Memory B cell (primary cell): ENCODE results near the gene BTG2.

Source experiments
- ATAC-seq: fragments of 150-1000 bp; cut with Tn5 transposase; 2 replicates; pipeline ENCODE4 v1.10.0; 2021; ENCODE audit warnings: low read depth, mild to moderate bottlenecking, moderate library complexity
- DNase-seq, 2 donors: peaks; one replicate each; pipeline ENCODE4 v3.0.0; 2022; ENCODE audit warnings: low spot score in 2 of 2
- H3K27ac Mint-ChIP-seq: one replicate; pipeline ENCODE4 v1.8.0; 2022; ENCODE audit warnings: mild to moderate bottlenecking, moderate library complexity, mixed read lengths
- H3K27me3 Mint-ChIP-seq: one replicate; pipeline ENCODE4 v1.8.0; 2022; ENCODE audit warnings: mixed read lengths
- H3K36me3 Mint-ChIP-seq: one replicate; pipeline ENCODE4 v1.8.0; 2022; ENCODE audit warnings: mild to moderate bottlenecking, mixed read lengths
- H3K4me1 Mint-ChIP-seq: one replicate; pipeline ENCODE4 v1.8.0; 2022; ENCODE audit warnings: mixed read lengths
- H3K4me3 Mint-ChIP-seq: one replicate; pipeline ENCODE4 v1.8.0; 2022; ENCODE audit warnings: mild to moderate bottlenecking, moderate library complexity, mixed read lengths
- H3K9me3 Mint-ChIP-seq: one replicate; pipeline ENCODE4 v1.8.0; 2022; ENCODE audit warnings: mixed read lengths

The BTG2 gene

DNA sequence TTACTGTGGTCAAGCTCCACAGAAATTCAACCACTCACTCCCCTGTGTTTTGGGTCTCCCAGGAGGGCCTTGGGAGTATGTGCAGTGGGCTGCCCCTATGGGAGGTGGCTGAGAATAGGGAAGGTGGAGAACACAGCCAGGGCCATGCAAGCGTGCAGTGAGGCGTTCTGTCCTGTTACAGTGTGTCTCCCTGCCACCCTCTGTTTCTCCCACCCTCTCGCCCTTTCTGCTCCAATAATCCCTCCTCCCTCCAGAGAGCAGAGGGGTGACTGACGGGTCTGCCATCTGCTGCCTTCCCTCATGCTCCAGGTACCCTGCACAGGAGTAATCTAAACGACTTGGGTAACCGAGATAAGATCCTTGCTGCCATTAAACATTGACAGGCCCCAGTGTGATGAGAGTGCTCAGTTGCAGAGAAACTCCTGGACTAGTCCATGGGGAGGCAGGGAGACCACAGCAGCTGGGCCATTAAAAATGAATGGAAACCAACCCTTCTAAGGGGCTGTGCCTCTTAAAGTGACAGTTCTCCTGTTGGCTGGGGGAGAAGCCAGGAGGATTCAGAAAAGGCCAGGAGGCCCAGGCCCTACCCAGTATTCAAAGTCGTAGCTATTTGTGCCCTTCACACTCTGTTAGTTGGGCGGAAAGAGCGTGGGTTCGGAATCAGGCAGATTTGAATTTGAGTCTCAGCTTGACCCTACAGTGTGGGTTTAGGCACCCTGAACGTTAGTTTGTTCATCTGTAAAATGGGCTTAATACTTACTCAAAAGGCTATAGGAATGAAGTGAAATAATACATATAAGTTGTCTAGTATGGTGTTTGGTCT lies 22.4 kb upstream of the BTG2 start:
- Mint-ChIP-seq H3K27me3 (no peaks in the 10 kb centered on the region), H3K27ac (peak overlapping the region; percentile 89), H3K4me1 (peaks cover 60% of the 10 kb centered on the region), H3K36me3 (no peaks in the 10 kb centered on the region), H3K9me3 (no peaks in the 10 kb centered on the region), H3K4me3 (peak overlapping the region; percentile 62)
- ATAC-seq (no peak), DNase-seq (no peak)

DNA sequence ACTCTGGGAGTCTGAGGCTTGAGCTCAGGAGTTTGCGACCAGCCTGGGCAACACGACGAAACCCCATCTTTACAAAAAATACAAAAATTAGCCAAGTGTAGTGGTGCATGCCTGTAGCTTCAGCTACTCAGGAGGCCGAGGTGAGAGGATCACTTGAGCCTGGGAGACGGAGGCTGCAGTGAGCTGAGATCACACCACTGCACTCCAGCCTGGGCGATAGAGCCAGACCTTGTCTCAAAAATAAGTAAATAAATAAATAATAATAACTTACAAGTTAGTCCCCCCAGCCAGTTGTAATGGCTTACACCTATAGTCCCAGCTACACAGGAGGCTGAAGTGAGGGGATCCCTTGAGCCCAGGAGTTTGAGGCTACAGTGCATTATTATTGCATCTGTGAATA lies 21.7 kb upstream of the BTG2 start:
- DNase-seq (no peak), ATAC-seq (no peak)
- H3K4me1 Mint-ChIP-seq: peaks cover 60% of the 10 kb centered on the region
- H3K4me3 Mint-ChIP-seq: peak overlapping the region; percentile 18
- H3K27ac Mint-ChIP-seq: peak overlapping the region; percentile 89
- no peaks in the 10 kb centered on the region for H3K9me3 Mint-ChIP-seq
- H3K36me3 Mint-ChIP-seq: no peaks in the 10 kb centered on the region
- no peaks in the 10 kb centered on the region for H3K27me3 Mint-ChIP-seq

DNA sequence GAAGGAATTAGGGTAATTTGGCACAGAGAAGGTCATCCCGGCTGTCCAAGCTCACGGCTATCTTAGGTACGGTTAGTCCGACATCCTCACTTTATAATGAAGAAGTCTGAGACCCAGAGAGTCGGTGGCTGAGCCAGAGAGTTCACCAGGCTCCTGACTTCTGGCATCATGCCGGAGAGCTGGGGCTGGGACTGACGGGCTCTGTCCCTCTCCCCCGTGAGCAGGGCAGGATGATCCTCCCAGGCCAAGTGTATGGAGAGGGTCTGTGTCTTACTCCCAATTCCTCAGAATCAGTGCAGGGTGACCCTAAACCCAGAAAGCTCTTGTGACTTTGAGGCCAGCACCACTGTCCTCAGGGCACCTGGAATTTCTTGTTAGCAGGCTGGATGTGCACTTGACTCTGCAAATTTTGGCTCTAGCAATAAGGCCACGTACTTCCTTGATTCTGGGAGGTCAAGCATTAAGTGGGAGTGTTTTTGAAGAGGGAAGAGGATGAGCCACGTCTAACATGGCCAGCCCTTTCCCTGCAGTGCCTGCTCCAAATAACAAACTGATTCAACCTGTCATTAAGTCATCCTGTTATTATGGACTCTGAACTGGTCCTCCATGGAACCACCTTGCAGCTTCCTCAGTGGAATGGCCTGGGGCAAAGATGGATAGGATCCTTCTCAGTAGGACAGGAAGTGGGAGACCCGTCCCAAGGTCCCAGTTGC lies 20.8 kb upstream of the BTG2 start:
- peaks cover 59% of the 10 kb centered on the region for H3K4me1 Mint-ChIP-seq
- H3K36me3 Mint-ChIP-seq: no peaks in the 10 kb centered on the region
- no peaks in the 10 kb centered on the region for H3K27me3 Mint-ChIP-seq
- H3K4me3 Mint-ChIP-seq: no peak overlapping the region
- no peak for DNase-seq
- H3K9me3 Mint-ChIP-seq: no peaks in the 10 kb centered on the region
- peak overlapping the region; percentile 89 for H3K27ac Mint-ChIP-seq
- ATAC-seq: no peak

DNA sequence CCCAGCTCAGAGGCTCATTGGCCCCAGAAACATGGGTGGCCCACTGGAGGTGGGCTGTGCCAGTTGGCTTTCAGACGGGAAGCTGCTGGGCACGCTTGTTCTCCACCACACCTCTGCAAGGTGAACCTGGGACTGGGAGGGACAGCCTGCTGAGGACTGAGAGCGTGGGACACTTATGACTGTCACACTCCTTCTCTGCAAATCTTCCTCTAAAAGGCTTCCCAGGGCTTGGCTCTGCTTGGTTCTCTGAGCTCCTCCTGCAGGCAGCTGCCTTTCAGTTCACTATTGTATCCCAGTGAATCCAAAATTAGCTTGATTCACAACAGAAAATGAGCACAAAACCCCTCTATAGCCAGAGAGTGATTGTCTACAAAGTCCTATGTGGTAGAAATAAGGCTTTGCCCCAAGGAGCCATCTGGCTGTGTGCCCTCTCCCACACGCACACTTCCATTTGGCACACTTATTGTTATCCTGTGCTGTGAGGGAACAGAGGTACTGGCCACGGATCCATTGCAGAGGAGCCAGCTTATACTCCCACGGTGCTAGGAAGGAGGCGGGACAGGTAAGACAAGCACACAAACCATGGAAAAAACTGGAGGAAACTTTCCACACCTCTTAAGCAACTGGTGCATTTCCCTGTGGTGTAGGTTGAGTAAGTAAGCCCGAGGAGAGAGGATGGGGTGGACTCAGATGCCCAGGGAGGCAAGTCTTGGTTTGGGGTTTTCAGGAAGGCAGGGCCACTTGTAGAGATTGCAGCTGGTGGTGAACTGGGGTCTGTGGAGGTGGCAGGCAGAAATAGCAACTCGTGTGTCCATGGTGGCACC lies 18.9 kb upstream of the BTG2 start:
- Mint-ChIP-seq H3K4me1 (peaks cover 65% of the 10 kb centered on the region), H3K27ac (peak overlapping the region; percentile 97), H3K9me3 (no peaks in the 10 kb centered on the region), H3K27me3 (no peaks in the 10 kb centered on the region), H3K4me3 (peak overlapping the region; percentile 77), H3K36me3 (no peaks in the 10 kb centered on the region)
- ATAC-seq: no peak
- no peak for DNase-seq

DNA sequence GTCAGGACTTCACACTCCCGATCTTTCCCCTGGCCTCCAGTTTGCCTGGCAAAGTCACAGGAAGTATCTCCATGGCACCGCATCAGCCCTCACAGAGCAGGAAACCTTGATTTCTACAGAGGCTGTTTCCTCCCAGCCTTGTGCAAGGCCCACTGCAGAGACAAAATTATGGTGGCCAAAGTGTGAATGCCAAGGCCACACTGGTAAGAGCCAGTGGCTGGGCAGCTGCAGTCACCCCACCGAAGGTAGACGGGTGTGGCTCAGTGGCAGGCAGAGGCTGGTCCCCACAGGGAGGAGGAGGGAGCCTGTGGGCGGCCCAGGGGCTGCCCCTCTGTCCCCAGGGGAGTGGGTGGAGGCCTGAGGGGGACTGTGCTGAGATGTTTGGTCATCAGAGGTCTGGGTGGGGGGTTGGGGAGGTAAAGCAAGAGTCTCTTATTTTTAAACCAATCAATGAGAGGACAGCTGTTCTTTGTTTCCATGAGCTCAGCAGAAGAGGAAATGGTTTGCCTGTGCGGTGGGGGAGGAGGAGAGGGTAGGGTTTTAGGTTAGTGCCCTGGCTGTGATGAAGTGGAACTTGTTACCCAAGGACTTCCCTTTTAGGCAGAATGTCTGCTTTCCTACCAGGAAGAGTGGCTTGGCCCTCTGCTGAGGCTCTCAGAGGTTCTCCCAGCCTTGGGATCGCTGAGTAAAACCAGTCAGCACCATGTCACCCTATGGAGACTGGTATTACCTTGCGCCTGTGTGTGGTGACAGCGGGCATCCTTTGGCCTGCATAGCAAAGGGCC lies 18.0 kb upstream of the BTG2 start:
- Mint-ChIP-seq H3K27ac (peak overlapping the region; percentile 97), H3K36me3 (no peaks in the 10 kb centered on the region), H3K4me1 (peaks cover 68% of the 10 kb centered on the region), H3K4me3 (peak overlapping the region; percentile 77), H3K9me3 (no peaks in the 10 kb centered on the region), H3K27me3 (no peaks in the 10 kb centered on the region)
- peak; percentile 77 to 89 for DNase-seq
- peak; percentile 53 for ATAC-seq

DNA sequence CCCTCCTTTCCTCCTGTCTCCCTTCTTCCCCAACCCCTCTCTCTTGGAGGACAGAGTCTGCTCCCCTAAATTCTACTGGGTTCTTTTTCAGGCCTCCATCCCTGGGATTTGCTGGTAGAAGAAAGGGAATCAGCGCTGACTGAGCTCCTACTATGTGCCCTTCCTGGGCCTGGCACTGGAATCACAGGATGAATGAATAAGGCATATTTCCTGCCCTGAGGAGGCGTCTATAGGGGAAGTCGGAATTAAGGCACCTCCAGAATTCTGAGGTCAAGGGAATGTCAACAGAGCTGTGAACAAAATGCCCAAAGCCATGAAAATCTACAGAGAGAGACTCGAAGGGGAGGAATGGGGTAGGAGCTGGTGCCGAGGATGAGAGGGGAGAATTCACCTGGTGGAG lies 17.4 kb upstream of the BTG2 start:
- ATAC-seq (no peak), DNase-seq (no peak)
- Mint-ChIP-seq H3K9me3 (no peaks in the 10 kb centered on the region), H3K27me3 (no peaks in the 10 kb centered on the region), H3K4me3 (peak overlapping the region; percentile 77), H3K36me3 (no peaks in the 10 kb centered on the region), H3K27ac (peak overlapping the region; percentile 97), H3K4me1 (peaks cover 64% of the 10 kb centered on the region)

DNA sequence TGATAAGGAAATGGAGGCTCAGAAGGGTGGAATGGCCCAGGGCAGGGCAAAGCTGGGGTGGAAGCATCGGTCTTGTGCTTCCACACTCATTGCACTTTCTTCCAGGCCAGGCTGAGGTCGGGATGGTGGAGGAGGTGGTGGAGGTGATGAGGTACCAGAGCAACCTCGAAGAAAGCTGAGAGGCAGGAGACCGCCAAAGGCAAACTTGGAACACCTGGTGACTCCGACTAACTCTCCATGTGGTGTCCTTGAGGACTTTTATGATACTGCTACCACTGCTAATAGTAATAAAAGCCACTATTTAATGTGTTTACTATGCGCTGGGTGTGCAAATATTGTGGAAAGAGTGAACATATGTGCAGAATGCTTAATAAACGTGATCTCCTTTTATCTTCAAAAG lies 16.9 kb upstream of the BTG2 start:
- ATAC-seq: no peak
- DNase-seq: no peak

DNA sequence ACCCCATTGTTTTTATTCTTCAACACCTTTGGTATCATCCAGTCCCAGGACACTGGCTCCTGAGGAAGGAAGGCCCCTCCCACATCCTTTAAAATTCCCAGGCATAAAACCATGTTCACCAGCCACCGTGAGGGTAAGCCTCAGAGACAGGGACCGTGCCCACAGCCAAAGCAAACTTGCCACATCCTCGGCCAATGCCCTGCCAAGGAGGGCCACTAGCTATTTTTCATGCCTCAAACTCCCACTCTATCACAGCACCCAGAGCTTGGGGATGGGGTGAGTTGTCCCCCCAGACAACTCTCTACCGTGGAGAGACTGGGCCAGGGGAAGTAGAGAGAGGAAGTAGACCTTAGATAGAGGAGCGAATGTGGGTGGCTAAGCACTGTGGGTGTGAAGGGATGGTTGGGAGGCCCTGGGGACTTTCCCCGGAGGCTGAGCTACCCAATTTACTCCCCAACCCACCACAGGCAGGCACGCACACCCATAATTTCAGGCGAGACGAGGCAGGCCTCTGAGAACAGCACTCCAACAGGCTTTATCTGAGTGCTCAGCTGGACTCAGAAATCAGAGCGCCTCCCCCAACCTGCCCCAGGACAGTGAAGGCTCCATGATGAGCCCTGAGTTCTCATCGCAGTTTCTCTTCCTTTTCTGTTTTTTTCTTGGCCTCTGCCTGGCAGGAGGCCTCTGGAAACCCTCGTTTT lies 15.9 kb upstream of the BTG2 start:
- Mint-ChIP-seq H3K36me3 (no peaks in the 10 kb centered on the region), H3K9me3 (no peaks in the 10 kb centered on the region), H3K4me1 (peaks cover 58% of the 10 kb centered on the region), H3K27me3 (no peaks in the 10 kb centered on the region), H3K27ac (peak overlapping the region; percentile 97), H3K4me3 (peak overlapping the region; percentile 80)
- peak; percentile 82 to 90 for DNase-seq
- ATAC-seq: peak; percentile 64

More for the DNA sequence above, 16.9 kb upstream of the BTG2 start:
- H3K27me3 Mint-ChIP-seq: no peaks in the 10 kb centered on the region
- peaks cover 62% of the 10 kb centered on the region for H3K4me1 Mint-ChIP-seq
- peak overlapping the region; percentile 80 for H3K4me3 Mint-ChIP-seq
- no peaks in the 10 kb centered on the region for H3K9me3 Mint-ChIP-seq
- H3K36me3 Mint-ChIP-seq: no peaks in the 10 kb centered on the region
- H3K27ac Mint-ChIP-seq: peak overlapping the region; percentile 97

DNA sequence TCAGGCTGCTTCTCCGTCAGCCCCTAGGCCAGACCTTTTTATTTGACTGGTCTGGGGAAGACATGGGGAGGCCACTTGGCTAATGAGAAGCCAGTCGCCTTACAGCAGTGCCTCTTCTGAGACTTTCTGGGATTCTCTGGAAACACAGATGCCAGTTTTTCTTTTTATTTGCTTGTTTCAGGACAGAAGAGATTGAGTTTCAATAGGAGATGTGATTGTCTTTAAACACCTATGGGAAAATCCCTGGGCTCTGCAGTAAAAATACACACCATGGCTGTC lies 15.4 kb upstream of the BTG2 start:
- H3K4me1 Mint-ChIP-seq: peaks cover 58% of the 10 kb centered on the region
- no peaks in the 10 kb centered on the region for H3K9me3 Mint-ChIP-seq
- ATAC-seq: no peak
- no peak for DNase-seq
- peak overlapping the region; percentile 80 for H3K4me3 Mint-ChIP-seq
- H3K27me3 Mint-ChIP-seq: no peaks in the 10 kb centered on the region
- H3K27ac Mint-ChIP-seq: peak overlapping the region; percentile 97
- no peaks in the 10 kb centered on the region for H3K36me3 Mint-ChIP-seq

DNA sequence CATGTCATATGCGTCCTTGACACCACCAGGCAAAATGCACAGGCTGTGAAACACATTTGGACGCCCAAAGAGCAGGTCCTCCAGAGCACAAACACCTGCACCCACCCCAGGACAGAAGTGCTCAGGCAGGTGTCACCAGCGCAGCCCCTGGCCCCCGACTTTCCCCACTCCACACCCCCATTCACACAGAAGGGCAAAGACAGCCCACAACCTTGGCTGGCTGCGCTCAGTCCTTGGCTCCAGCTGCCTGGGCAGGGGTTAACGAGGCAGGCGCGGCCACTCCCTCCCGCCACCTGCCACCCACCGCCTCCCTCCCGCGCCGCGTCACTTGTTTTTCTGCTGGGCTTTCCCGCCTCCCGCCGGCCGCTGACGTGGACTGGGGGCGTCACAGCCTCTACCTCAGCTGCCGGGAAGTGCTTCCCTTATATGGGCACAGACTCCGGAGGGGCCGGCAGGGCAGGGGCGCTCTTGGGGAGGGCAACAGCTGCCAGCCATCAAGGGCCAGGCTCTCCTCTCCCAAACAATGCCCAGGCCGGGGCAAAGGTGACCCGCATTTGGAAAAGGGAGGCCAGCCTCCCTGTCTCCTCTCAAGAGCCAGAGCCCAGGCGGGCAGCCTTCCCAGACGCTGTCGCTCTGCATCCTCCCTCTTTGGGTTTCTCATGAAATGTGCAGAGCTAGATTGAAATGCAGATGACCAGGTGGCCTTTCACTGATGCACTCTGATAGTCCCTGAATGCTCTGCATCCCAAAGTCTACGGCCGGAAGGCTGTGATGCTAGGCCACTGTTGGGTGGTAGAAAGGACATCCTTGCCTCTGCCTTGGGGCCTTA lies 14.8 kb upstream of the BTG2 start:
- peak overlapping the region; percentile 97 for H3K27ac Mint-ChIP-seq

DNA sequence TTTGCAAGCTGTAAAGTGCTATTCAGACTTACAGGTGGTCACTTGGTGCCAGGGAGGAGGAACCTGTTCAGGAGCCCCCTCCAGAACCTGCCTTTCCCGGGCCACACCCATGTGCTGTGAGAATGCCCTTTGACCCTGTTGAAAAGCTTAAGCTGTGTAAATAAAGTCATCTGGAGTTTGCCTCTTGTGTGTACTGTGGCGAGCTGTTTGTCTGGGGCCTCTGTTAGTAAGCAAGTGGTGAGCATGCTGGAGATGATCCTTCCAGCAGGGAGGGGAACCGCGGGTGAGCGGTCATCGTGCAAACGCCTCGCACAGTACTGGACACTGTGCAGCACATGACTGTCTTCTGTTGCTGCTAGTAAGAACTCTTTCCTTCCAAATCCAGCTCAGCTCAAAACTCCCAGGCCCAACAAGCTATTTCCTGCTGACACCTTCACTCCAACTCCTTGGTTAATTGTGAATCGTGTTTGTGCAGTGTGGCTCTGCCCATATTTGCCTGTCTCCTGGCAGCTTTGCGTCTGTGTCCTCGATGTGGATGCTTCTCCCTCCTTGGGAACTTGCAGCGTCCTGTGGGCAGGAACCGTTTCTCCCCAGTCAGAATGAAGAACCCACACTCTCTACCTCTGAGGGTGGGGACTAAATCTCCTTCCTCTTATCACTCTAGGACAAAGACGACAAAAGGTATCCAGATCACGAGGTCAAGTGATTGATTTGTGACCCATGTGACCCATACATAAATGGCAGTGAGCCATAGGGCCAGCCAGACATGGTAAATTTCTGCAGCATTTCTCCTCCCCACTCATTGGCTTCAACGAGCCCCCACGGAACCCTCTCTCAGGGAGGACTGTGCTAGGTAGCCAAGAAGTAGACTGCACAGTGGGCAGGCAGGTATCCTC lies 13.9 kb upstream of the BTG2 start:
- H3K4me3 Mint-ChIP-seq: peak overlapping the region; percentile 80
- H3K36me3 Mint-ChIP-seq: no peaks in the 10 kb centered on the region
- DNase-seq: no peak
- H3K27ac Mint-ChIP-seq: peak overlapping the region; percentile 97
- no peaks in the 10 kb centered on the region for H3K9me3 Mint-ChIP-seq
- ATAC-seq: no peak
- H3K27me3 Mint-ChIP-seq: no peaks in the 10 kb centered on the region
- H3K4me1 Mint-ChIP-seq: peaks cover 67% of the 10 kb centered on the region

More for the DNA sequence above, 14.8 kb upstream of the BTG2 start:
- ATAC-seq (peak; percentile 50), DNase-seq (peak; percentile 95 to 96)
- Mint-ChIP-seq H3K9me3 (no peaks in the 10 kb centered on the region), H3K36me3 (no peaks in the 10 kb centered on the region), H3K4me1 (peaks cover 62% of the 10 kb centered on the region), H3K4me3 (peak overlapping the region; percentile 80), H3K27me3 (no peaks in the 10 kb centered on the region)

DNA sequence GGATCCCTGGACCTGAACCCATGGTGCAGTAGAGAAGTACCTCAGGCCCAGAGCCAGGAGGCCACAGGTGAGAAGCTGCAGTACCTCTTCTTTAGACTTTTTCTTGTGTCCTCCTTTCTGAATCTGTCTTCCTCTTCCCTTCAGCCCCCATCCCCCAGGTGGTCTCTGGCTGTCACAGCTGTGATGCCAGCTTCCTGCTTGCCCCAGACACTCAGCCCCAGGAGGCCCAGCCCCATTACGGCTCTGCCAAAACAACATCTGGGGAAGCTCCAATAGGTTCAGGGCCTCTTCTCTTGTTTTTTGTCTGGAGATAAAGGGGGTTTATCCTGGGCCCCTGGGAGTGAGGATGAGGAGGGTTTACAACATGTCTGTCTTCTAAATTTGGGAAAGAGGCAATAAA lies 9.5 kb upstream of the BTG2 start:
- H3K27me3 Mint-ChIP-seq: no peaks in the 10 kb centered on the region
- H3K9me3 Mint-ChIP-seq: no peaks in the 10 kb centered on the region
- DNase-seq (peak; percentile 44 to 47), ATAC-seq (peak; percentile 71)
- no peaks in the 10 kb centered on the region for H3K36me3 Mint-ChIP-seq
- peak overlapping the region; percentile 30 for H3K4me3 Mint-ChIP-seq
- H3K4me1 Mint-ChIP-seq: peaks cover 67% of the 10 kb centered on the region
- peak overlapping the region; percentile 92 for H3K27ac Mint-ChIP-seq
